Astrocyte (in vitro differentiated cells and primary cell): ENCODE data around the gene NDUFV2. TPM values are rescaled to one million over a fixed set of nuclear protein-coding genes. Genes with fewer than 3 reads are reported as not detected.

ENCODE experiments used
- DNase-seq: peaks from one replicate; pipeline ENCODE4 v3.0.0-alpha.2; 2010; ENCODE audit warnings: low read depth
- FAIRE-seq: peaks from 2 replicates; lab custom pipeline; 2011; peaks lifted over from hg19 to GRCh38; lab: Jason Lieb, UNC
- H2AFZ ChIP-seq: 2 replicates; pipeline ENCODE4 v1.6.0; 2012; ENCODE audit warnings: low read depth, low read length, inconsistent platforms
- H3K27ac ChIP-seq: 2 replicates; pipeline ENCODE4 v1.5.1; 2011; ENCODE audit warnings: low read depth, low read length, inconsistent platforms
- H3K27me3 ChIP-seq: 2 replicates; pipeline ENCODE4 v1.6.0; 2011; ENCODE audit warnings: low read length, inconsistent platforms; ENCODE audit not compliant: insufficient read depth
- H3K36me3 ChIP-seq: 2 replicates; pipeline ENCODE4 v1.5.1; 2011; ENCODE audit warnings: low read length, inconsistent platforms; ENCODE audit not compliant: insufficient read depth
- H3K4me1 ChIP-seq: 2 replicates; pipeline ENCODE4 v1.5.1; 2011; ENCODE audit warnings: low read length, inconsistent platforms; ENCODE audit not compliant: insufficient read depth
- H3K4me2 ChIP-seq: 2 replicates; pipeline ENCODE4 v1.6.0; 2012; ENCODE audit warnings: low read length, inconsistent platforms
- H3K4me3 ChIP-seq: 2 replicates; pipeline ENCODE4 v1.5.1; 2011; ENCODE audit warnings: low read depth, mild to moderate bottlenecking, low read length, inconsistent platforms; ENCODE audit not compliant: insufficient read depth
- H3K79me2 ChIP-seq: 2 replicates; pipeline ENCODE4 v1.6.0; 2012; ENCODE audit warnings: mild to moderate bottlenecking, low read length, inconsistent platforms; ENCODE audit not compliant: insufficient read depth
- H3K9ac ChIP-seq: 2 replicates; pipeline ENCODE4 v1.6.0; 2012; ENCODE audit warnings: mild to moderate bottlenecking, low read length, inconsistent platforms
- H3K9me3 ChIP-seq: 2 replicates; pipeline ENCODE4 v1.5.1; 2012; ENCODE audit warnings: low read depth, mild to moderate bottlenecking, low read length, inconsistent platforms; ENCODE audit not compliant: insufficient read depth
- H4K20me1 ChIP-seq: 2 replicates; pipeline ENCODE4 v1.6.0; 2012; ENCODE audit warnings: low read length, inconsistent platforms; ENCODE audit not compliant: insufficient read depth
- H3K27ac Mint-ChIP-seq: one replicate; pipeline ENCODE4 v1.8.0; 2021; ENCODE audit warnings: mild to moderate bottlenecking, mixed read lengths; ENCODE audit not compliant: unreplicated experiment
- H3K27me3 Mint-ChIP-seq: one replicate; pipeline ENCODE4 v1.8.0; 2021; ENCODE audit warnings: low read depth, mixed read lengths; ENCODE audit not compliant: unreplicated experiment
- H3K36me3 Mint-ChIP-seq: one replicate; pipeline ENCODE4 v1.8.0; 2021; ENCODE audit warnings: low read depth, mixed read lengths; ENCODE audit not compliant: unreplicated experiment
- H3K4me1 Mint-ChIP-seq: one replicate; pipeline ENCODE4 v1.8.0; 2021; ENCODE audit warnings: low read depth, mixed read lengths; ENCODE audit not compliant: unreplicated experiment
- H3K4me3 Mint-ChIP-seq: one replicate; pipeline ENCODE4 v1.8.0; 2021; ENCODE audit warnings: mild to moderate bottlenecking, moderate library complexity, mixed read lengths; ENCODE audit not compliant: unreplicated experiment
- H3K9me3 Mint-ChIP-seq: one replicate; pipeline ENCODE4 v1.8.0; 2021; ENCODE audit warnings: mild to moderate bottlenecking, mixed read lengths; ENCODE audit not compliant: unreplicated experiment
- CTCF ChIP-seq: IDR thresholded peaks from 2 replicates; pipeline ENCODE4 v1.5.1; 2011; ENCODE audit warnings: low read depth, mild to moderate bottlenecking, inconsistent platforms, low read length, moderate library complexity; ENCODE audit not compliant: insufficient read depth
- EZH2 ChIP-seq: IDR thresholded peaks from 2 replicates; pipeline ENCODE4 v1.6.1; 2012; ENCODE audit warnings: mild to moderate bottlenecking, low read length, inconsistent platforms; ENCODE audit not compliant: insufficient read depth
- total RNA-seq: library from RNA; stranded (reverse); gene quantifications from 2 replicates; pipeline ENCODE4 v1.2.1, GENCODE V29; 2021

NDUFV2 gene
- total RNA-seq, 1 donor from 2014 or later: 120 TPM

- H3K4me1 ChIP-seq: no peaks in the 10 kb centered on the region
- H3K9ac ChIP-seq: no peak overlapping the region
- no peak overlapping the region for H2AFZ ChIP-seq
- H3K27me3 Mint-ChIP-seq: no peaks in the 10 kb centered on the region
- no peaks in the 10 kb centered on the region for H3K27me3 ChIP-seq
- H3K4me2 ChIP-seq: no peak overlapping the region
- no peak overlapping the region for H3K4me3 Mint-ChIP-seq
- H3K36me3 Mint-ChIP-seq: peaks cover 4% of the 10 kb centered on the region
- H3K4me1 Mint-ChIP-seq: peaks cover 3% of the 10 kb centered on the region
- no peak overlapping the region for H3K4me3 ChIP-seq
- TF ChIP-seq EZH2: no peak
- TF ChIP-seq CTCF: no peak
- peaks cover 21% of the 10 kb centered on the region for H4K20me1 ChIP-seq
- no peaks in the 10 kb centered on the region for H3K9me3 ChIP-seq
- no peak overlapping the region for H3K27ac ChIP-seq
- peaks cover 51% of the 10 kb centered on the region for H3K79me2 ChIP-seq
- no peak overlapping the region for H3K27ac Mint-ChIP-seq
- H3K9me3 Mint-ChIP-seq: no peaks in the 10 kb centered on the region
- H3K36me3 ChIP-seq: no peaks in the 10 kb centered on the region
- no peak for DNase-seq
- FAIRE-seq: no peak
These were observed 76.1 kb downstream of the NDUFV2 start for GRCh38 chr18:9178557-9178956.

GRCh38 chr18:9181275-9181674, 78.8 kb downstream of the NDUFV2 start:
- Histone ChIP-seq H3K36me3 (no peaks in the 10 kb centered on the region), H3K27ac (no peak overlapping the region), H3K9me3 (no peaks in the 10 kb centered on the region), H2AFZ (no peak overlapping the region), H3K4me1 (no peaks in the 10 kb centered on the region), H4K20me1 (peaks cover 19% of the 10 kb centered on the region), H3K4me2 (no peak overlapping the region), H3K27me3 (no peaks in the 10 kb centered on the region), H3K79me2 (peaks cover 34% of the 10 kb centered on the region), H3K4me3 (no peak overlapping the region), H3K9ac (no peak overlapping the region)
- TF ChIP-seq EZH2 (no peak), CTCF (no peak)
- no peak overlapping the region for H3K27ac Mint-ChIP-seq
- no peaks in the 10 kb centered on the region for H3K9me3 Mint-ChIP-seq
- no peak overlapping the region for H3K4me3 Mint-ChIP-seq
- H3K27me3 Mint-ChIP-seq: no peaks in the 10 kb centered on the region
- no peaks in the 10 kb centered on the region for H3K36me3 Mint-ChIP-seq
- FAIRE-seq (no peak), DNase-seq (no peak)
- no peaks in the 10 kb centered on the region for H3K4me1 Mint-ChIP-seq

- no peaks in the 10 kb centered on the region for H3K27me3 Mint-ChIP-seq
- no peak overlapping the region for H3K9ac ChIP-seq
- DNase-seq (no peak), FAIRE-seq (no peak)
- no peak overlapping the region for H3K27ac Mint-ChIP-seq
- H3K4me1 Mint-ChIP-seq: no peaks in the 10 kb centered on the region
- no peaks in the 10 kb centered on the region for H3K36me3 ChIP-seq
- H2AFZ ChIP-seq: no peak overlapping the region
- peaks cover 23% of the 10 kb centered on the region for H3K79me2 ChIP-seq
- H3K4me3 ChIP-seq: no peak overlapping the region
- TF ChIP-seq EZH2 (no peak), CTCF (no peak)
- H3K4me1 ChIP-seq: no peaks in the 10 kb centered on the region
- no peaks in the 10 kb centered on the region for H3K9me3 ChIP-seq
- H3K4me3 Mint-ChIP-seq: no peak overlapping the region
- no peaks in the 10 kb centered on the region for H3K9me3 Mint-ChIP-seq
- peaks cover 9% of the 10 kb centered on the region for H4K20me1 ChIP-seq
- H3K36me3 Mint-ChIP-seq: no peaks in the 10 kb centered on the region
- H3K27me3 ChIP-seq: no peaks in the 10 kb centered on the region
- H3K4me2 ChIP-seq: no peak overlapping the region
- no peak overlapping the region for H3K27ac ChIP-seq
These were observed 80.4 kb downstream of the NDUFV2 start for GRCh38 chr18:9182852-9183399.

Other genes with a start within 250 kb of the NDUFV2 start
- 24.4 and 28.1 TPM in 2 replicates for gene ANKRD12, start 34.1 kb downstream of the NDUFV2 start, total RNA-seq
- 44.7 and 48.4 TPM in 2 replicates for gene TWSG1, start 232.1 kb downstream of the NDUFV2 start, total RNA-seq